ELF-1 (cell line): Measurements from ENCODE around the gene LEFTY1.
A peak's percentile ranks its signal among the peaks of the same experiment; 100 is the strongest.

Source experiments
- DNase-seq: peaks from one replicate; pipeline ENCODE4 v3.0.0-alpha.2; 2016; ENCODE audit warnings: low read depth, low spot score

The LEFTY1 gene

GRCh38 chr1:225917101-225917500 lies 28.2 kb upstream of the LEFTY1 start:
- no peak for DNase-seq

GRCh38 chr1:225915538-225915991 lies 26.6 kb upstream of the LEFTY1 start:
- DNase-seq, result no peak

GRCh38 chr1:225914947-225915346 lies 26.0 kb upstream of the LEFTY1 start:
- no peak for DNase-seq

- DNase-seq, result no peak
Observed at GRCh38 chr1:225914391-225914790, 25.4 kb upstream of the LEFTY1 start.

GRCh38 chr1:225911191-225912130 lies 22.5 kb upstream of the LEFTY1 start:
- DNase-seq, result peak; percentile 85

GRCh38 chr1:225909477-225909876 lies 20.5 kb upstream of the LEFTY1 start:
- no peak for DNase-seq

- no peak for DNase-seq
Observed at GRCh38 chr1:225908773-225909172, 19.8 kb upstream of the LEFTY1 start.

GRCh38 chr1:225908013-225908640 lies 19.2 kb upstream of the LEFTY1 start:
- DNase-seq, result no peak

GRCh38 chr1:225907341-225907740 lies 18.4 kb upstream of the LEFTY1 start:
- DNase-seq, result no peak

GRCh38 chr1:225906467-225906866 lies 17.5 kb upstream of the LEFTY1 start:
- DNase-seq, result no peak

GRCh38 chr1:225903623-225904022 lies 14.7 kb upstream of the LEFTY1 start:
- DNase-seq, result no peak

- DNase-seq, result peak; percentile 92
Observed at GRCh38 chr1:225899044-225899925, 10.3 kb upstream of the LEFTY1 start.

GRCh38 chr1:225897595-225898514 lies 8.9 kb upstream of the LEFTY1 start:
- DNase-seq, result no peak

GRCh38 chr1:225896937-225897549 lies 8.1 kb upstream of the LEFTY1 start:
- DNase-seq, result no peak

- DNase-seq, result no peak
Observed at GRCh38 chr1:225896494-225896893, 7.5 kb upstream of the LEFTY1 start.

- no peak for DNase-seq
Observed at GRCh38 chr1:225892307-225892706, 3.4 kb upstream of the LEFTY1 start.

GRCh38 chr1:225891229-225891972 lies 2.5 kb upstream of the LEFTY1 start:
- no peak for DNase-seq

- peak; percentile 64 for DNase-seq
Observed at GRCh38 chr1:225890346-225891228, 1.6 kb upstream of the LEFTY1 start.

GRCh38 chr1:225889743-225890142 lies 797 bp upstream of the LEFTY1 start:
- no peak for DNase-seq
